HG03108 (cell line): ENCODE measurements around the gene MAN2A1.
"Not testable (repeated sequence)": the region's sequence is repeated elsewhere in the genome, so short reads cannot be mapped to it uniquely, and the experiment has no call there.

Source experiments
- ATAC-seq: cut with Tn5 transposase; IDR thresholded peaks from one replicate; pipeline ENCODE4 v1.9.1; 2021; ENCODE audit warnings: moderate library complexity; ENCODE audit not compliant: unreplicated experiment

The MAN2A1 gene

DNA sequence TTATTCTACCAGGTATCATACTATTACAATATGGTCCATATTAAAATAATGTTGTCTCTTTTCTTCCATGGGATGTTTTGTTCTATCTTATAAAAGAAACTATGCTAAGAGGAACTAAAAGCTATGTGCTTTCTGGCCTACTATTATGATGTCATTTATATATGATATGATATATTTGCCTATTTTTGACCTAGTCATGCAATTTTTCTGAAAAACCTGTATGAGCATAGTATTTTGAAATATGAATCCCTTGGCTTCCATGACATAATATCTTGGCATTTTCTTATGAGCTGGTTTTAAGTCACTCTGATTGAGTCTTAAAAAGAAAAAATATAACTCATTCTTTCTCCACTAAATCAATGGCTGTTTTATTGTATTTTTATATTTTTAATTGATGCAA, 60.7 kb downstream of the MAN2A1 start:
- ATAC-seq = no peak

GRCh38 chr5:109753279-109753678, 63.6 kb downstream of the MAN2A1 start:
- ATAC-seq = no peak

- no peak for ATAC-seq
These were observed 64.6 kb downstream of the MAN2A1 start for GRCh38 chr5:109754319-109754718.

GRCh38 chr5:109755761-109756160, 66.0 kb downstream of the MAN2A1 start:
- ATAC-seq = no peak

GRCh38 chr5:109756543-109757185, 66.9 kb downstream of the MAN2A1 start:
- no peak for ATAC-seq

- ATAC-seq = no peak
These were observed 67.8 kb downstream of the MAN2A1 start for GRCh38 chr5:109757490-109757889.

DNA sequence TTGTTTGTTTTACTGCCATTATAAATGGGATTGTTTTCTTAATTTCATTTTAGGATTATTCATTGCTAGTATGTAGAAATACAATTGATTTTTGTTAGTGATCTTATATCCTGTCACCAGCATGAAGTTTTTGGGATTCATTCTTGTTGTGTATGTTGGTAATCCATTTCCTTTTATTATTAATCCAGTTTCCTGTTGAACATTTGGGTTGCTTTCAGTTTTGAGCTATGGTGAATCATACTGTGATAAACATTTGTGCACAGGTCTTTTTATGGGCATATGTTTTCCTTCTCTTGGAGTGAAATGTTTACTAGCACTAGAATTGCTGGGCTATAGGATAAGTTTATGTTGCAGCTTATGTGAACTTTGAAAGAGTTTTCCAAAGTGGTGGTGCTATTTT, 69.6 kb downstream of the MAN2A1 start:
- no peak for ATAC-seq

DNA sequence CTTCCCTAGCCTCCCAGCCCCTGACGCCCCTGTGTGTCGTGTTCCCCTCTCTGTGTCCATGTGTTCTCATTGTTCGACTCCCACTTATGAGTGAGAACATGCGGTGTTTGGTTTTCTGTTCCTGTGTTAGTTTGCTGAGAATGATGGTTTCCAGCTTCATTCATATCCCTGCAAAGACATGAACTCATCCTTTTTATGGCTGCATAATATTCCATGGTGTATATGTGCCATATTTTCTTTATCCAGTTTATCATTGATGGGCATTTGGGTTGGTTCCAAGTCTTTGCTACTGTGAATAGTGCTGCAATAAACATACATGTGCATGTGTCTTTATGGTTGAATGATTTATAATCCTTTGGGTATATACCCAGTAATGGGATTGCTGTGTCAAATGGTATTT, 70.4 kb downstream of the MAN2A1 start:
- ATAC-seq = not testable (repeated sequence)

GRCh38 chr5:109762821-109763220, 73.1 kb downstream of the MAN2A1 start:
- ATAC-seq = no peak

DNA sequence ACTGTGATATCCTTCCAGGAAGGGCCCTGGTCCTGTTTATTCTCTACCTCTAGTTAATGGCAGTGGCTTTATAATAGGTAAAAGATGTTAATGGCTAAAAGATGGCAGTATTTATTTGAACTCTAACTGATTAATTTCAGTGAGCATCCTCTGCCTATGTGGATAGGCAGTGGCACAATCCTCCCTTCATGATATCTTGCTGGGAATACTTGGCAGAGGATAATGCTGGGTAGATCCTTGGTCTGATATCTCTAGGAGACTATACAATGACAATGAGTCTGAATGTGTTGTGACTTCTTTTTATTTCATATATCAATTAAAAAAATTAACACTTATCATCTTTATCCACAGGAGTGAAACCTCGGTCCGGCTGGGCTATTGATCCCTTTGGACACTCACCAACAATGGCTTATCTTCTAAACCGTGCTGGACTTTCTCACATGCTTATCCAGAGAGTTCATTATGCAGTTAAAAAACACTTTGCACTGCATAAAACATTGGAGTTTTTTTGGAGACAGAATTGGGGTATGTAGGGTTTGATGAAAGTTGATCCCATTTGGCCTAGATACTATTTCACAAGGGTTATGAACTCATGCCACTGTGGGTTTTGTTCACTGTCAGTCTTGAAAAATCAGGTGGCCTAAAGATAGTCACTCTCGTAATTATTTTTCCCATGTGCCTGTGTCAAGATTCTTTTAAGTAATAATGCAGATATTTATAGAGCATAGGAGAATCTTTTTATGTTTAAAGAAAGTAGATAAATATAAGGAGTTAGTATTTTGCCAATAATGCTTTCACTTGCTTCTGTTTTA, 77.7 kb downstream of the MAN2A1 start:
- ATAC-seq = no peak

DNA sequence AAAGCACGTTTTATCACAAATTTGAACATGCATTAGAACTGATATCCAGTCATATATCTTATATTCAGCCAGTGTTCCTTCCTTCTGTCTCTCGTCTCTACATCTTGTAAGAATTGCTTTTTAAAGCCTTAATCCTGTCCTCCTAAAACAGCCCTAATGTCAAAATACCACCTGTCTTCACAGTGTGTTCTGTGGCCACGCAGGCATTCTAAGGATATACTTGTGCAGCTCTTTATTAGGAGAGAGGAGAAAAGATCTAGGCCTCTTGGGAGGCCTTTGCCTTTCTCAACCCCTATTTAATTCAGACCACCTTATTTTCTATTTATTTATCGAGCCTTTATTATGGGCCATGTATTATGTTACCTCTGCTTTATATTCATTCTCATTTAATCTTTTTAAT, 78.3 kb downstream of the MAN2A1 start:
- ATAC-seq = no peak

DNA sequence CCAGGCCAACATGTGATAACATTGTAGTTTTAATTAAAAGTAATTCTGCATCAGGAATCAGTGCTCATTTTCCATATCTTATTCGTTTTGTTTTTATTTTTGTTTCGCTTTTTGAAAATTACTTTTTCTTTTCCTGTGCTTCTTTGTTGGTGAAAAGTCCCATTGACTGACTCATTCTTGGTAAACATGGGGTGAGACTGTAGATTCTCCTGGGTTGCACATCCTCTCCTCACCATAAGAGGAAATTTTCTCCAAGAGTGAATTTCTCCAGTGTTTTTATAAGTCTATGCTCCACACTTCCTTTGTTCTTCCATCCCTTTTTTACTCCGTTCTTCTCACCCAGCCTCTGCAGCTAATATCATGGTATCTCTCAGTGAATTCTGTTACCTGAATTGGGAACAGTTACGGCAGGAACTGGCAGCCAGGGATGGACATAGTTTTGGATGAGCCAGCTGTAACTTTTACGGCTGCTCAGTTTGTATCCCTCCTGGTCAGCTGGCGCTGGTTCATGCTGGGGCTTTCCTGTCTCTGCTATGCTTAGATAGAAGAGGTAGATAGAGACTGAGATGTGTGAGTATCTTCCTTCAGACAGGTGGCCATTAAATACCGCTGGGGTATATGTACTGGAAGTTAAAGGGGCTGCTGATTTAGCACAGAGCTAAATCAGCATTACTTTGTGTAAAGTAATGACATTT, 80.0 kb downstream of the MAN2A1 start:
- no peak for ATAC-seq

- no peak for ATAC-seq
These were observed 85.4 kb downstream of the MAN2A1 start for GRCh38 chr5:109775130-109775529.

GRCh38 chr5:109779036-109779735, 89.5 kb downstream of the MAN2A1 start:
- no peak for ATAC-seq

GRCh38 chr5:109784687-109785086, 95.0 kb downstream of the MAN2A1 start:
- no peak for ATAC-seq

GRCh38 chr5:109786206-109786855, 96.6 kb downstream of the MAN2A1 start:
- ATAC-seq = no peak

DNA sequence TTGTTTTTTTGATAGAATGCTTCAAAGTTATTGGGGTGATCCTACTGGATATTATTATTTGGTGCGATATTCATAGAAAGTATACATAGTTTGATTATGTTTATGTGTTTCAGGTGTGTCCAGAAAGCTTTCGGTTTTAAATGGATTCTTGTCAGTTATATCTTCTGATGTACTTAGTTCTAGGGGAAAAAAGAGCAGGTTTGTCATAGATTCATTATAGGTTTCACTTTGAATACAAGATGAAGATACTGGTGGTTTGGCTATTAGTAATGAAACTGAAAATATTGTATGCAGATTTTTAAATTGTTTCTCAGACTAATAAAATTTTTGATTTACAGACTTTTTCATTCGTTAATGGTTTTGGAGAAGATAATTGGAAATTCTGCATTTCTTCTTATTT, 98.9 kb downstream of the MAN2A1 start:
- ATAC-seq = no peak

DNA sequence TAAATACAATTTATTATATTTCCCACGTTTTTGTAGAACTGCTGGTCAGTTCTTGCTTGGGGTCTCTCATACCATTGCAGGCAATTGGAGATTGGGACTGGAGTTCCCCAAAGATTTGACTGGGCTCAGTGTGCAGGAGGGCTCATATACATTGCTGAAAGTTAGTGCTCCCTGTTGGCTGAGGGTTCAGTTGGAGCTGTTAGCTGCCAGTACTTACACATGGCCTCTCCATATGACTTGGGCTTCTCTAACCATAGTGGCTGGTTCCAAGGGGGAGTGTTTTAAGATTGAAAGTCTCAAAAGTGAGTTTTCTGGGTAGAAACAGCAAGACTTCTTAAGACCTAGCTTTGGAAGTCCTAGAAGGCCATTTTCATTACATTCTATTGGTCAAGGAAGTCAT, 102.9 kb downstream of the MAN2A1 start:
- ATAC-seq = no peak

DNA sequence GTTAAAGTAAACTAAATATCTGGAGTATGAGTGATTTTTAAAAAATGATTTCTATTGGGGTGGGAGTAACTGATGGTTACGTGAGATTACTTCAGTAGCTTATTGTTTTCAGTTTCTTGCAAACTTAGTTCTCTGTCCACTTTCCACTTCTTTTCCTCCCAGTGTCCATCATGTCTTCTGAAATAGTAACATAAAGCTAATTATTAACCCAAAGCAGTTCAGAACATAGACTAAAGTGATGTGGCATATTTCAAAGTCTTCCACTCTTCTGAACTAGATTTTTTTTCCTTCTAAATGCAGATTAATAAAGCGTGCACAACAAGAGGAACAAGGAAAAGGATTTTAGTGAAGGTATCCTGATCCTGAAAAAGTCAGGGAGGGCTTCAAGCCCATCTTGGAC, 114.1 kb downstream of the MAN2A1 start:
- ATAC-seq = no peak

GRCh38 chr5:109805472-109805871, 115.7 kb downstream of the MAN2A1 start:
- ATAC-seq = no peak

DNA sequence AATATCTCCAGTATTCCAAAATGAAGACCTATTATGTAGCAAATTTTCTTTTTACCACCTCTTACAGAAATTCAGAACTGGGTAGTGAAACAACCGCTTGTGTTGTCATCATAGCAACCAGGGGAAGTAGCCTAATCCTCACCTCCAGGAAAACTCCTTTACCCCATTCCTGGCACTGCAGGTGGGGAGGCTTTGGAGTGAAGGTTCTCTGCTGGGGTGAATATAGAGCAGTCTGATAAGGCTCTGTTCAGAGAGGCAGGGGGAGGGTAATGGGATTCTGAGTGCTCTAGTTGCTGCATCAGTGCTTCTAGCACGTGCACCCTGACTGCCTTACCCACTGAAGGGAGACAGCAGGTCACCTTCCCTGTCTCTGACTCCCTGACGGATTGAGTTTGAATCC, 116.2 kb downstream of the MAN2A1 start:
- ATAC-seq = no peak
